Neural progenitor cell (in vitro differentiated cells): ENCODE results near the gene IPO13.

ENCODE experiments used
- EZH2 ChIP-seq: fragments of 200-600 bp; sonication (generic); IDR thresholded peaks from 2 replicates; pipeline ENCODE4 v1.6.1; 2017; ENCODE audit warnings: antibody characterized with exemption, mild to moderate bottlenecking, moderate library complexity
- TF ChIP-seq, protein P1 (sequence below): fragments of 200-600 bp; sonication (generic); IDR thresholded peaks from 2 replicates; pipeline ENCODE4 v1.5.1; 2017; ENCODE audit warnings: antibody characterized with exemption, mild to moderate bottlenecking

DNA sequence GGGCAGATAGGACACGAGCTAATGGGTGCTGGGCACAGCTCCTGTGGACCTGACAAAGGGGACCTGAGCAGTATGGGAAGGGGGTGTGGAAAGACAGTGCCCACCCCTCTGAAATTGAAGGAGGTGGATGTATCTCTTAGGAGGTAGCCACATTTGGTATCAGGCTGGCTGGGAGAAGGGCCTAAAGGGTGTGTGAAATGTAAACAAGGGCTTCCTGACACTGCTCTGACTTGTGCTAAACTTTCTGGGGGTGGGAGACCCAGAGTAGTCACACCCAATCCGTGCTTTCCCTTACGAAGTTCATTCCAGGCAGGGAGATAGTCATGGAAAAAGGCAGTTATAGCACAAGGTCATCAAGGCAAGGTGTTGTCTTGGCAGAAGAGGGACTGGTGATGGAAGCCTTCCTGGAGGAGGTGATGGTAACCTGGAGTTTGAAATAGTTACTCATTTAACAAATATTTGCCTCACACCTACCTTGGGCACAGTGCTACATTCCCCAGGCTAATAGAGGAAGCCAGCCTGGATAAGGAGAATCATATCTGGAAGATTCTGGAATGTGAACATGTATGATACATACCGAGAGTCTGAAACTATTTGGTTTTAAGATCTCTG lies 39.3 kb downstream of the IPO13 start:
- TF ChIP-seq, protein P1, sequence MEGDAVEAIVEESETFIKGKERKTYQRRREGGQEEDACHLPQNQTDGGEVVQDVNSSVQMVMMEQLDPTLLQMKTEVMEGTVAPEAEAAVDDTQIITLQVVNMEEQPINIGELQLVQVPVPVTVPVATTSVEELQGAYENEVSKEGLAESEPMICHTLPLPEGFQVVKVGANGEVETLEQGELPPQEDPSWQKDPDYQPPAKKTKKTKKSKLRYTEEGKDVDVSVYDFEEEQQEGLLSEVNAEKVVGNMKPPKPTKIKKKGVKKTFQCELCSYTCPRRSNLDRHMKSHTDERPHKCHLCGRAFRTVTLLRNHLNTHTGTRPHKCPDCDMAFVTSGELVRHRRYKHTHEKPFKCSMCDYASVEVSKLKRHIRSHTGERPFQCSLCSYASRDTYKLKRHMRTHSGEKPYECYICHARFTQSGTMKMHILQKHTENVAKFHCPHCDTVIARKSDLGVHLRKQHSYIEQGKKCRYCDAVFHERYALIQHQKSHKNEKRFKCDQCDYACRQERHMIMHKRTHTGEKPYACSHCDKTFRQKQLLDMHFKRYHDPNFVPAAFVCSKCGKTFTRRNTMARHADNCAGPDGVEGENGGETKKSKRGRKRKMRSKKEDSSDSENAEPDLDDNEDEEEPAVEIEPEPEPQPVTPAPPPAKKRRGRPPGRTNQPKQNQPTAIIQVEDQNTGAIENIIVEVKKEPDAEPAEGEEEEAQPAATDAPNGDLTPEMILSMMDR: no peak
- no peak for TF ChIP-seq EZH2
